Activated naive CD4-positive, alpha-beta T cell treated with anti-CD3 and anti-CD28 coated beads for 36 hours (primary cell): ENCODE data around the gene PLCG2. TPM values are rescaled to one million over a fixed set of nuclear protein-coding genes. Genes with fewer than 3 reads are reported as not detected.

Experiments used
- CTCF ChIA-PET: fragments of 350-600 bp; sonication (Branson Sonifier 250); formaldehyde crosslinking; loops from one replicate; lab custom pipeline; 2021; ENCODE audit warnings: antibody characterized with exemption; lab: Charles Lee
- DNase-seq: peaks from one replicate; pipeline ENCODE4 v3.0.0-alpha.2; 2020
- H3K27ac Mint-ChIP-seq: one replicate; pipeline ENCODE4 v1.8.0; 2021; ENCODE audit warnings: mild to moderate bottlenecking, mixed read lengths
- H3K27me3 Mint-ChIP-seq: one replicate; pipeline ENCODE4 v1.8.0; 2021; ENCODE audit warnings: low read depth, mixed read lengths
- H3K36me3 Mint-ChIP-seq: one replicate; pipeline ENCODE4 v1.8.0; 2021; ENCODE audit warnings: low read depth, mixed read lengths
- H3K4me1 Mint-ChIP-seq: one replicate; pipeline ENCODE4 v1.8.0; 2021; ENCODE audit warnings: low read depth, mixed read lengths
- H3K4me3 Mint-ChIP-seq: one replicate; pipeline ENCODE4 v1.8.0; 2021; ENCODE audit warnings: mild to moderate bottlenecking, moderate library complexity, mixed read lengths
- H3K9me3 Mint-ChIP-seq: one replicate; pipeline ENCODE4 v1.8.0; 2021; ENCODE audit warnings: mixed read lengths
- intact Hi-C: fragments of 100-400 bp; cut with micrococcal nuclease; formaldehyde crosslinking; loops from one replicate; pipeline ENCODE4 v1.15.1; 2023
- total RNA-seq, 2 experiments: library from RNA; stranded (reverse); gene quantifications; one replicate each; pipeline ENCODE4 v1.2.3, GENCODE V29; 2021

The PLCG2 gene
- total RNA-seq, 2 experiments from 2014 or later: 12.0 to 13.4 TPM

GRCh38 chr16:81880816-81881215 lies 101.7 kb downstream of the PLCG2 start:
- intact Hi-C loops: no loop called here
- H3K4me3 Mint-ChIP-seq: no peak overlapping the region
- H3K27ac Mint-ChIP-seq: no peak overlapping the region
- H3K36me3 Mint-ChIP-seq: no peaks in the 10 kb centered on the region
- no peaks in the 10 kb centered on the region for H3K27me3 Mint-ChIP-seq
- CTCF ChIA-PET: interaction anchor here (1.2 to 3.5 kb wide), 2 partner anchors 7 to 22 kb away, joined by 5 to 18 read pairs; no protein-coding TSS in a partner anchor
- no peak for DNase-seq
- H3K4me1 Mint-ChIP-seq: no peaks in the 10 kb centered on the region
- H3K9me3 Mint-ChIP-seq: no peaks in the 10 kb centered on the region

- intact Hi-C loops: no loop called here
- no peak for DNase-seq
- no peaks in the 10 kb centered on the region for H3K4me1 Mint-ChIP-seq
- no peak overlapping the region for H3K4me3 Mint-ChIP-seq
- no peaks in the 10 kb centered on the region for H3K9me3 Mint-ChIP-seq
- no peaks in the 10 kb centered on the region for H3K36me3 Mint-ChIP-seq
- CTCF ChIA-PET: interaction anchor here (0.7 kb wide), 1 partner anchor 9 kb away, joined by 3 read pairs; no protein-coding TSS in a partner anchor
- no peak overlapping the region for H3K27ac Mint-ChIP-seq
- H3K27me3 Mint-ChIP-seq: no peaks in the 10 kb centered on the region
Measured at GRCh38 chr16:81881228-81881627, 102.1 kb downstream of the PLCG2 start.

DNA sequence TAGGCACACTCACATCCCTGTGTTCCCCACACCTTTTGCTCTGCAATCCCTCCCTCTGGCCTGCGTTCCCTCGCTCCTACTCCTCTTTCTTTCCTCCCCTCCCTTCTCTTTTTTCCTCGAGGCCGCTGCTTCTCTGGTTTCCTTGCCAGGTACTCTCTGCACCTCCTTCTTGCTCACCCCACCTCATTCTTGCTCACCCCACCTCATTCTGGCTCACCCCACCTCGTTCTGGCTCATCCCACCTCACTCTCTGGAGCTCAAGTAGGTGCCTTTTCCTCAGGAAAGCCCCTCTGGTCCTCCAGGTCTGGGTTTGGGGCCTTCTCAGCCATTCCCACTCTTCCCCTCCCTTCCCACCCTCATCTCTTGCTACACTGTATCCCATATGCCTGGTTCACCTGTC lies 103.5 kb downstream of the PLCG2 start:
- Mint-ChIP-seq H3K4me1 (no peaks in the 10 kb centered on the region), H3K27me3 (no peaks in the 10 kb centered on the region), H3K27ac (no peak overlapping the region), H3K9me3 (no peaks in the 10 kb centered on the region), H3K4me3 (no peak overlapping the region), H3K36me3 (no peaks in the 10 kb centered on the region)
- intact Hi-C loops: no loop called here
- CTCF ChIA-PET: interaction anchor here (0.5 to 0.6 kb wide), 2 partner anchors 22 to 894 kb away, joined by 3 read pairs; no protein-coding TSS in a partner anchor
- DNase-seq: no peak

- intact Hi-C loops: no loop called here
- H3K4me3 Mint-ChIP-seq: no peak overlapping the region
- no peaks in the 10 kb centered on the region for H3K36me3 Mint-ChIP-seq
- no peak for DNase-seq
- CTCF ChIA-PET: interaction anchor here (0.5 to 0.6 kb wide), 2 partner anchors 16 to 22 kb away, joined by 3 read pairs; no protein-coding TSS in a partner anchor
- no peaks in the 10 kb centered on the region for H3K4me1 Mint-ChIP-seq
- H3K27me3 Mint-ChIP-seq: no peaks in the 10 kb centered on the region
- no peaks in the 10 kb centered on the region for H3K9me3 Mint-ChIP-seq
- H3K27ac Mint-ChIP-seq: no peak overlapping the region
Measured at GRCh38 chr16:81883235-81883634, 104.1 kb downstream of the PLCG2 start.

GRCh38 chr16:81885976-81886586 lies 107.0 kb downstream of the PLCG2 start:
- intact Hi-C loops: loop anchor here (5.0 kb wide), 1 partner anchor 519 kb away; no protein-coding TSS in a partner anchor
- no peak overlapping the region for H3K27ac Mint-ChIP-seq
- DNase-seq: peak; percentile 35
- no peaks in the 10 kb centered on the region for H3K36me3 Mint-ChIP-seq
- no peak overlapping the region for H3K4me3 Mint-ChIP-seq
- H3K4me1 Mint-ChIP-seq: no peaks in the 10 kb centered on the region
- no peaks in the 10 kb centered on the region for H3K27me3 Mint-ChIP-seq
- CTCF ChIA-PET: interaction anchor here (0.6 to 6.0 kb wide), 12 partner anchors 7 to 521 kb away, joined by 3 to 39 read pairs (median 3); no protein-coding TSS in a partner anchor
- H3K9me3 Mint-ChIP-seq: no peaks in the 10 kb centered on the region

GRCh38 chr16:81888520-81889394 lies 109.7 kb downstream of the PLCG2 start:
- CTCF ChIA-PET: interaction anchor here (0.7 to 6.0 kb wide), 12 partner anchors 9 to 564 kb away, joined by 3 to 39 read pairs (median 4); partner anchors contain the start of gene PLCG2
- Mint-ChIP-seq H3K4me3 (no peak overlapping the region), H3K27ac (no peak overlapping the region), H3K4me1 (no peaks in the 10 kb centered on the region), H3K27me3 (no peaks in the 10 kb centered on the region), H3K9me3 (no peaks in the 10 kb centered on the region), H3K36me3 (no peaks in the 10 kb centered on the region)
- intact Hi-C loops: loop anchor here (5.0 kb wide), 1 partner anchor 521 kb away; no protein-coding TSS in a partner anchor
- no peak for DNase-seq

GRCh38 chr16:81891736-81892364 lies 112.8 kb downstream of the PLCG2 start:
- Mint-ChIP-seq H3K4me1 (no peaks in the 10 kb centered on the region), H3K4me3 (no peak overlapping the region), H3K36me3 (no peaks in the 10 kb centered on the region), H3K27ac (no peak overlapping the region), H3K9me3 (no peaks in the 10 kb centered on the region), H3K27me3 (no peaks in the 10 kb centered on the region)
- DNase-seq: no peak
- CTCF ChIA-PET: interaction anchor here (0.8 to 6.0 kb wide), 4 partner anchors 11 to 339 kb away, joined by 3 to 39 read pairs (median 10); no protein-coding TSS in a partner anchor
- intact Hi-C loops: no loop called here

DNA sequence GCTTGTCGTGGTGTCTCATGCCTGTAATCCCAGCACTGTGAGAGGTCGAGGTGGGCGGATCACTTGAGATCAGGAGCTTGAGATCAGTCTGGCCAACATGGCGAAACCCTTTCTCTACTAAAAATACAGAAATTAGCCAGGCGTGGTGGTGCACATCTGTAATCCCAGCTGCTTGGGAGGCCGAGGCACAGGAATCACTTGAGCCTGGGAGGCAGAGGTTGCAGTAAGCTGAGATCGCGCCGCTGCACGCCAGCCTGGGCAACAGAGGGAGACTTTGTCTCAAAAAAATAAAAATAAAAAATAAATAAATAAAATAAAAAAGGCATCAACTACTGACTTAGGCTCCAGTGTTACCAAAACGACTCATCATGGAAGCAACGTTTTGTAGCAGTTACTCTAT lies 115.5 kb downstream of the PLCG2 start:
- intact Hi-C loops: no loop called here
- H3K4me3 Mint-ChIP-seq: no peak overlapping the region
- no peaks in the 10 kb centered on the region for H3K9me3 Mint-ChIP-seq
- no peaks in the 10 kb centered on the region for H3K27me3 Mint-ChIP-seq
- CTCF ChIA-PET: interaction anchor here (0.9 to 1.1 kb wide), 3 partner anchors 9 to 21 kb away, joined by 3 to 5 read pairs (median 3); no protein-coding TSS in a partner anchor
- no peaks in the 10 kb centered on the region for H3K36me3 Mint-ChIP-seq
- H3K4me1 Mint-ChIP-seq: no peaks in the 10 kb centered on the region
- no peak overlapping the region for H3K27ac Mint-ChIP-seq
- no peak for DNase-seq

DNA sequence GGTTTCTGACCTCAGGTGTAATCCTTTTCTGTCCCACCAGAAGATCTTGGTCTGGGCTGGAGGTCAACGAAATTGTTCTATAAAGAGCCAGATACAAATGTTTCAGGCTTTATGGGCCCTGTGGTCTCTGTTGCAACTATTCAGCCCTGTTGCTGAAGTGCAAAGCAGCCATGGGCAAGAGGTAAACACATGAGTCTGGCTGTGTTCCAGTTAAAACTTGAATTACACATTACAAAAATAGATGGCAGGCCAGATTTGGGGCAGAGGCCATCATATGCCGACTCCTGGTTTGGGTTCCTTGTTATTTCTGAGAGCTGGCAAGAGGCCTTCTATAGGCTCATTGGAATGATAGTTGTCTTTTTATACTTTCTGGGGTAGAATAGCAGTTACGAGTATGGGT lies 117.8 kb downstream of the PLCG2 start:
- Mint-ChIP-seq H3K27ac (no peak overlapping the region), H3K4me1 (no peaks in the 10 kb centered on the region), H3K9me3 (no peaks in the 10 kb centered on the region), H3K27me3 (no peaks in the 10 kb centered on the region), H3K36me3 (no peaks in the 10 kb centered on the region), H3K4me3 (no peak overlapping the region)
- intact Hi-C loops: no loop called here
- no peak for DNase-seq
- CTCF ChIA-PET: interaction anchor here (1.3 kb wide), 1 partner anchor 8 kb away, joined by 7 read pairs; no protein-coding TSS in a partner anchor

- intact Hi-C loops: no loop called here
Measured at GRCh38 chr16:81899601-81900000, 120.5 kb downstream of the PLCG2 start.

DNA sequence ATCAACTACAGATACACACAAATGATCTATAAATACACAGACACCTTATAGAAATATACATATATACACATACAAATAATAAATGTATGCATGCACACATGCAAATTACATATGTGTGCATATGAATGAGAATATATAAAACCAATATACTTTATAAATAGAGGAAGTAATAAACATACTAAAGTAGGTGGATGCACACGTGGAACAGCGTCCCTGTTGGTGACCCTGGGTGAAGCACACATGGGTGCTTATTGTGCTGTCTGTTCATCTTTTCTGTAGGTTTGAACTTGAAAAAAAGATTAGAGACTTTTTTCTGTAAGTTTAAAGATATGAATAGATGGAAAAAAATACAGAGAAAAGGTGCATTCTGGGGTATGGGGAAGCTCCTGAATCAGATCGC lies 120.9 kb downstream of the PLCG2 start:
- Mint-ChIP-seq H3K36me3 (no peaks in the 10 kb centered on the region), H3K4me3 (no peak overlapping the region), H3K9me3 (no peaks in the 10 kb centered on the region), H3K4me1 (no peaks in the 10 kb centered on the region), H3K27ac (no peak overlapping the region), H3K27me3 (no peaks in the 10 kb centered on the region)
- no peak for DNase-seq
- CTCF ChIA-PET: no interaction called here
- intact Hi-C loops: no loop called here

More at GRCh38 chr16:81899601-81900000, 120.5 kb downstream of the PLCG2 start:
- Mint-ChIP-seq H3K36me3 (no peaks in the 10 kb centered on the region), H3K4me3 (no peak overlapping the region), H3K27me3 (no peaks in the 10 kb centered on the region), H3K27ac (no peak overlapping the region), H3K9me3 (no peaks in the 10 kb centered on the region), H3K4me1 (no peaks in the 10 kb centered on the region)
- CTCF ChIA-PET: interaction anchor here (0.8 kb wide), 1 partner anchor 9 kb away, joined by 3 read pairs; no protein-coding TSS in a partner anchor
- DNase-seq: no peak

DNA sequence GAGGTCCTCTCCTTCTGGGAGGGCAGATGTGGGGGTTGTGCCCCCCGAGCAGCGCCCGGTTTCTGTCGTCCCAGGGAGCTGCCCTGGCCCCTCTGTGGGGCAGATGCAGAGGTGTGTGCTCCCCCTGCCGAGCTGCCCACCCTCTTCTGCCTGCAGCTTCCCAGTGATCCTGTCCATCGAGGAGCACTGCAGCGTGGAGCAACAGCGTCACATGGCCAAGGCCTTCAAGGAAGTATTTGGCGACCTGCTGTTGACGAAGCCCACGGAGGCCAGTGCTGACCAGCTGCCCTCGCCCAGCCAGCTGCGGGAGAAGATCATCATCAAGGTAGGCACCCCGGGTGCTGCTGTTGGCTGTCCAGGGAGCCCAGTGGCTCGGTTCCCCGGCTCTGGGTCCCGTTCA lies 121.4 kb downstream of the PLCG2 start:
- Mint-ChIP-seq H3K27me3 (no peaks in the 10 kb centered on the region), H3K4me1 (no peaks in the 10 kb centered on the region), H3K4me3 (no peak overlapping the region), H3K27ac (no peak overlapping the region), H3K9me3 (no peaks in the 10 kb centered on the region), H3K36me3 (no peaks in the 10 kb centered on the region)
- DNase-seq: no peak
- CTCF ChIA-PET: no interaction called here
- intact Hi-C loops: no loop called here
